Choroid plexus epithelial cell (primary cell): ENCODE data around the gene LALBA.
"Not testable (repeated sequence)": the region's sequence is repeated elsewhere in the genome, so short reads cannot be mapped to it uniquely, and the experiment has no call there.

ENCODE experiments used
- DNase-seq: peaks from one replicate; pipeline ENCODE4 v3.0.0-alpha.2; 2010; ENCODE audit warnings: low read depth
- H3K4me3 ChIP-seq: 2 replicates; pipeline ENCODE4 v1.5.1; 2011; ENCODE audit warnings: low read depth, mild to moderate bottlenecking, control low read depth, low read length, moderate library complexity
- CTCF ChIP-seq: conservative IDR thresholded peaks from 2 replicates; pipeline ENCODE4 v1.5.1; 2011; ENCODE audit warnings: low read depth, mild to moderate bottlenecking, control low read depth, inconsistent platforms, low read length, moderate library complexity

LALBA gene

GRCh38 chr12:48532601-48533000, 37.2 kb downstream of the LALBA start:
- TF ChIP-seq CTCF: no peak
- no peak overlapping the region for H3K4me3 ChIP-seq
- DNase-seq: no peak

GRCh38 chr12:48527891-48528670, 41.8 kb downstream of the LALBA start:
- no peak for TF ChIP-seq CTCF
- no peak for DNase-seq
- no peak overlapping the region for H3K4me3 ChIP-seq

- H3K4me3 ChIP-seq: no peak within 1 kb of the TSS
- no peak for DNase-seq
- TF ChIP-seq CTCF: no peak
Observed at GRCh38 chr12:48525332-48525731, 44.5 kb downstream of the LALBA start, which contains the start of gene OR8S1. Gene OR8S1, plus strand, starts transcription at chr12:48525632. Its CDS starts 0 bp downstream, at chr12:48525632.

GRCh38 chr12:48520381-48520780, 49.5 kb downstream of the LALBA start:
- not testable (repeated sequence) for H3K4me3 ChIP-seq, DNase-seq
